ENCODE data around the gene SLF2. TPM values are rescaled to one million over a fixed set of nuclear protein-coding genes. Genes with fewer than 3 reads are reported as not detected.

Gene SLF2
- total RNA-seq, 3 donors from 2014 or later, result 16.6 to 18.6 (median 17.6) TPM

- Mint-ChIP-seq H3K4me1 (ENCODE audit: low read depth) (peaks cover 9% of the 10 kb centered on the region), H3K9me3 (no peaks in the 10 kb centered on the region), H3K4me3 (no peak overlapping the region), H3K27me3 (ENCODE audit: low read depth) (peaks cover 3% of the 10 kb centered on the region), H3K36me3 (ENCODE audit: insufficient read depth) (no peaks in the 10 kb centered on the region)
- DNase-seq (no peak), ATAC-seq (no peak)
Observed at GRCh38 chr10:100904917-100905316, 7.8 kb upstream of the SLF2 start.

GRCh38 chr10:100907175-100907574 lies 5.6 kb upstream of the SLF2 start:
- peaks cover 20% of the 10 kb centered on the region for H3K4me1 Mint-ChIP-seq (ENCODE audit: low read depth)
- H3K4me3 Mint-ChIP-seq, result no peak overlapping the region
- DNase-seq, result no peak
- H3K36me3 Mint-ChIP-seq (ENCODE audit: insufficient read depth), result no peaks in the 10 kb centered on the region
- H3K9me3 Mint-ChIP-seq, result no peaks in the 10 kb centered on the region
- ATAC-seq, result no peak
- H3K27me3 Mint-ChIP-seq (ENCODE audit: low read depth), result no peaks in the 10 kb centered on the region

GRCh38 chr10:100907773-100908363 lies 4.9 kb upstream of the SLF2 start:
- ATAC-seq (no peak), DNase-seq (no peak)
- peaks cover 22% of the 10 kb centered on the region for H3K4me1 Mint-ChIP-seq (ENCODE audit: low read depth)
- H3K36me3 Mint-ChIP-seq (ENCODE audit: insufficient read depth), result no peaks in the 10 kb centered on the region
- no peaks in the 10 kb centered on the region for H3K9me3 Mint-ChIP-seq
- H3K27me3 Mint-ChIP-seq (ENCODE audit: low read depth), result no peaks in the 10 kb centered on the region
- no peak overlapping the region for H3K4me3 Mint-ChIP-seq

GRCh38 chr10:100908378-100908777 lies 4.4 kb upstream of the SLF2 start:
- Mint-ChIP-seq H3K27me3 (ENCODE audit: low read depth) (no peaks in the 10 kb centered on the region), H3K4me3 (no peak overlapping the region), H3K4me1 (ENCODE audit: low read depth) (peaks cover 24% of the 10 kb centered on the region), H3K36me3 (ENCODE audit: insufficient read depth) (peaks cover 1% of the 10 kb centered on the region), H3K9me3 (no peaks in the 10 kb centered on the region)
- ATAC-seq (no peak), DNase-seq (no peak)

GRCh38 chr10:100909501-100910263 lies 3.1 kb upstream of the SLF2 start:
- no peak for ATAC-seq
- H3K4me3 Mint-ChIP-seq, result no peak overlapping the region
- H3K4me1 Mint-ChIP-seq (ENCODE audit: low read depth), result peaks cover 35% of the 10 kb centered on the region
- H3K27me3 Mint-ChIP-seq (ENCODE audit: low read depth), result no peaks in the 10 kb centered on the region
- H3K36me3 Mint-ChIP-seq (ENCODE audit: insufficient read depth), result peaks cover 4% of the 10 kb centered on the region
- H3K9me3 Mint-ChIP-seq, result no peaks in the 10 kb centered on the region
- no peak for DNase-seq

- Mint-ChIP-seq H3K27me3 (ENCODE audit: low read depth) (no peaks in the 10 kb centered on the region), H3K4me1 (ENCODE audit: low read depth) (peaks cover 45% of the 10 kb centered on the region), H3K36me3 (ENCODE audit: insufficient read depth) (peaks cover 7% of the 10 kb centered on the region), H3K9me3 (no peaks in the 10 kb centered on the region), H3K4me3 (peak overlapping the region; percentile 99)
- no peak for DNase-seq
- ATAC-seq, result no peak
Observed at GRCh38 chr10:100911472-100911871, 1.3 kb upstream of the SLF2 start.

GRCh38 chr10:100912013-100912604 lies 654 bp upstream of the SLF2 start:
- no peaks in the 10 kb centered on the region for H3K9me3 Mint-ChIP-seq
- H3K27me3 Mint-ChIP-seq (ENCODE audit: low read depth), result no peaks in the 10 kb centered on the region
- peak overlapping the region; percentile 99 for H3K4me3 Mint-ChIP-seq
- H3K4me1 Mint-ChIP-seq (ENCODE audit: low read depth), result peaks cover 46% of the 10 kb centered on the region
- H3K36me3 Mint-ChIP-seq (ENCODE audit: insufficient read depth), result peaks cover 13% of the 10 kb centered on the region
- ATAC-seq (peak; percentile 15 to 23), DNase-seq (no peak)

- Mint-ChIP-seq H3K36me3 (ENCODE audit: insufficient read depth) (peaks cover 13% of the 10 kb centered on the region), H3K27me3 (ENCODE audit: low read depth) (no peaks in the 10 kb centered on the region), H3K9me3 (no peaks in the 10 kb centered on the region), H3K4me3 (peak overlapping the region; percentile 99), H3K4me1 (ENCODE audit: low read depth) (peaks cover 43% of the 10 kb centered on the region)
- DNase-seq, result no peak
- no peak for ATAC-seq
Observed at GRCh38 chr10:100913470-100913865, 705 bp downstream of the SLF2 start.

- Mint-ChIP-seq H3K4me3 (no peak overlapping the region), H3K36me3 (ENCODE audit: insufficient read depth) (peaks cover 17% of the 10 kb centered on the region), H3K9me3 (no peaks in the 10 kb centered on the region), H3K4me1 (ENCODE audit: low read depth) (peaks cover 28% of the 10 kb centered on the region), H3K27me3 (ENCODE audit: low read depth) (no peaks in the 10 kb centered on the region)
- DNase-seq (no peak), ATAC-seq (no peak)
Observed at GRCh38 chr10:100917071-100917470, 4.3 kb downstream of the SLF2 start.

GRCh38 chr10:100923580-100923979 lies 10.8 kb downstream of the SLF2 start:
- Mint-ChIP-seq H3K4me3 (no peak overlapping the region), H3K36me3 (ENCODE audit: insufficient read depth) (peaks cover 38% of the 10 kb centered on the region), H3K4me1 (ENCODE audit: low read depth) (peaks cover 9% of the 10 kb centered on the region), H3K9me3 (no peaks in the 10 kb centered on the region), H3K27me3 (ENCODE audit: low read depth) (no peaks in the 10 kb centered on the region)
- ATAC-seq (no peak), DNase-seq (no peak)

GRCh38 chr10:100927266-100927665 lies 14.5 kb downstream of the SLF2 start:
- no peak overlapping the region for H3K4me3 Mint-ChIP-seq
- peaks cover 53% of the 10 kb centered on the region for H3K36me3 Mint-ChIP-seq (ENCODE audit: insufficient read depth)
- H3K4me1 Mint-ChIP-seq (ENCODE audit: low read depth), result peaks cover 9% of the 10 kb centered on the region
- no peak for ATAC-seq
- H3K9me3 Mint-ChIP-seq, result no peaks in the 10 kb centered on the region
- no peak for DNase-seq
- no peaks in the 10 kb centered on the region for H3K27me3 Mint-ChIP-seq (ENCODE audit: low read depth)

- Mint-ChIP-seq H3K4me1 (ENCODE audit: low read depth) (peaks cover 9% of the 10 kb centered on the region), H3K36me3 (ENCODE audit: insufficient read depth) (peaks cover 61% of the 10 kb centered on the region)
- ATAC-seq, result no peak
Observed at GRCh38 chr10:100928039-100928438, 15.3 kb downstream of the SLF2 start.

GRCh38 chr10:100930368-100930767 lies 17.6 kb downstream of the SLF2 start:
- DNase-seq (no peak), ATAC-seq (no peak)
- Mint-ChIP-seq H3K4me1 (ENCODE audit: low read depth) (peaks cover 5% of the 10 kb centered on the region), H3K4me3 (no peak overlapping the region), H3K36me3 (ENCODE audit: insufficient read depth) (peaks cover 49% of the 10 kb centered on the region), H3K27me3 (ENCODE audit: low read depth) (no peaks in the 10 kb centered on the region), H3K9me3 (no peaks in the 10 kb centered on the region)

More at GRCh38 chr10:100928039-100928438, 15.3 kb downstream of the SLF2 start:
- H3K27me3 Mint-ChIP-seq (ENCODE audit: low read depth), result no peaks in the 10 kb centered on the region
- DNase-seq, result no peak
- H3K9me3 Mint-ChIP-seq, result no peaks in the 10 kb centered on the region
- H3K4me3 Mint-ChIP-seq, result no peak overlapping the region

GRCh38 chr10:100934084-100934659 lies 21.4 kb downstream of the SLF2 start:
- Mint-ChIP-seq H3K4me1 (ENCODE audit: low read depth) (no peaks in the 10 kb centered on the region), H3K9me3 (no peaks in the 10 kb centered on the region), H3K27me3 (ENCODE audit: low read depth) (no peaks in the 10 kb centered on the region), H3K36me3 (ENCODE audit: insufficient read depth) (peaks cover 31% of the 10 kb centered on the region), H3K4me3 (no peak overlapping the region)
- ATAC-seq (no peak), DNase-seq (no peak)
